AG04450 (cell line): ENCODE data around the gene TMEM202. TPM values are rescaled to one million over a fixed set of nuclear protein-coding genes. Genes with fewer than 3 reads are reported as not detected.
"Not testable (repeated sequence)": the region's sequence is repeated elsewhere in the genome, so short reads cannot be mapped to it uniquely, and the experiment has no call there.

Experiments used
- CTCF ChIA-PET: fragments of 300-600, 350-600 bp; formaldehyde crosslinking; extraction: SDS; loops from one replicate; lab custom pipeline; 2022; ENCODE audit warnings: antibody characterized with exemption, inconsistent platforms; lab: Charles Lee
- POLR2A ChIA-PET: fragments of 350-600 bp; formaldehyde crosslinking; extraction: SDS; loops from one replicate; lab custom pipeline; 2021; ENCODE audit warnings: antibody characterized with exemption, inconsistent platforms; lab: Yijun Ruan, JAX
- DNase-seq: peaks from one replicate; pipeline ENCODE4 v3.0.0-alpha.2; 2011; ENCODE audit warnings: low read depth, low spot score
- H3K27ac ChIP-seq: one replicate; pipeline ENCODE4 v1.5.1; 2012; ENCODE audit warnings: low read depth, low read length, control low read depth
- H3K27me3 ChIP-seq: one replicate; pipeline ENCODE4 v1.6.0; 2012; ENCODE audit warnings: low read length; ENCODE audit not compliant: control insufficient read depth, insufficient read depth
- H3K4me3 ChIP-seq: 2 replicates; pipeline ENCODE4 v1.5.1; 2011; ENCODE audit warnings: mild to moderate bottlenecking, low read depth, low read length, control low read depth
- H3K9me3 ChIP-seq: 2 replicates; pipeline ENCODE4 v1.5.1; 2012; ENCODE audit warnings: low read length; ENCODE audit not compliant: control insufficient read depth, insufficient read depth
- polyA plus RNA-seq: library from polyadenylated mRNA; depleted of rRNA; stranded (reverse); fragments of >200 nt; gene quantifications from 2 replicates; pipeline ENCODE4 v1.2.3, GENCODE V29; 2011
- TF ChIP-seq, protein P1 (sequence below): IDR thresholded peaks from 2 replicates; pipeline ENCODE4 v1.5.1; 2011; ENCODE audit warnings: low read depth, low read length, control low read depth, inconsistent platforms

The TMEM202 gene
- polyA plus RNA-seq, 1 experiment: not detected

DNA sequence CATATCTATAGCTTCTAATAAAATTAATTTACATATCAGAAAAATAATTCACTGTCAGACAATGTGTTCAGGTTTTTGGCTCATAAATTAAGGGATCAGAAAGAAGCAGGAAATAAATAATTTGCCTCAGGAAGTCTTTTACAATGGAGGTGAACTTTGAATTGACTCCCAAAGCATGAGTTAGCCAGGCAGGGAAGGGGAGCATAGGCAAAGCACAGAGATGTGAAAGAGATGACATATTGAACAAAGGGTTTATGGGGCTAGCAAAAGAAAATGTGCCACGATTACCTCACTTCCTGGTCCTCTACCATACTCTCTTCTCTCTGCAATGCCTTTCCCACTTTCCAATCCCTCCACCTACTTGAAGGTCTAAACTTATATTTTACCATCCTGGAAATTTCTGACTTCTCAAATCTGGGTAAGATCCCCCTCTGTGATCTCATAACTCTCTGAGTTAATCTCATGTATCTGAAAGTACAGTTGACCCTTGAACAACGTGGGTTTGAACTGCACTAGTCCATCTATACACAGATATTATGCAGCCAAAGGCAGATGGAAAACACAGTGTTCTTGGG is 18.2 kb upstream of the TMEM202 start:
- ChIA-PET POLR2A (interaction anchor here (0.6 kb wide), 1 partner anchor 66 kb away, joined by 8 read pairs; no protein-coding TSS in a partner anchor), CTCF (no interaction called here)
- no peak overlapping the region for H3K27ac ChIP-seq
- no peak for DNase-seq
- H3K27me3 ChIP-seq: peaks cover 26% of the 10 kb centered on the region
- H3K4me3 ChIP-seq: no peak overlapping the region
- peaks cover 3% of the 10 kb centered on the region; the same call in 1 of the 2 replicates for H3K9me3 ChIP-seq
- TF ChIP-seq, protein P1, sequence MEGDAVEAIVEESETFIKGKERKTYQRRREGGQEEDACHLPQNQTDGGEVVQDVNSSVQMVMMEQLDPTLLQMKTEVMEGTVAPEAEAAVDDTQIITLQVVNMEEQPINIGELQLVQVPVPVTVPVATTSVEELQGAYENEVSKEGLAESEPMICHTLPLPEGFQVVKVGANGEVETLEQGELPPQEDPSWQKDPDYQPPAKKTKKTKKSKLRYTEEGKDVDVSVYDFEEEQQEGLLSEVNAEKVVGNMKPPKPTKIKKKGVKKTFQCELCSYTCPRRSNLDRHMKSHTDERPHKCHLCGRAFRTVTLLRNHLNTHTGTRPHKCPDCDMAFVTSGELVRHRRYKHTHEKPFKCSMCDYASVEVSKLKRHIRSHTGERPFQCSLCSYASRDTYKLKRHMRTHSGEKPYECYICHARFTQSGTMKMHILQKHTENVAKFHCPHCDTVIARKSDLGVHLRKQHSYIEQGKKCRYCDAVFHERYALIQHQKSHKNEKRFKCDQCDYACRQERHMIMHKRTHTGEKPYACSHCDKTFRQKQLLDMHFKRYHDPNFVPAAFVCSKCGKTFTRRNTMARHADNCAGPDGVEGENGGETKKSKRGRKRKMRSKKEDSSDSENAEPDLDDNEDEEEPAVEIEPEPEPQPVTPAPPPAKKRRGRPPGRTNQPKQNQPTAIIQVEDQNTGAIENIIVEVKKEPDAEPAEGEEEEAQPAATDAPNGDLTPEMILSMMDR: no peak

DNA sequence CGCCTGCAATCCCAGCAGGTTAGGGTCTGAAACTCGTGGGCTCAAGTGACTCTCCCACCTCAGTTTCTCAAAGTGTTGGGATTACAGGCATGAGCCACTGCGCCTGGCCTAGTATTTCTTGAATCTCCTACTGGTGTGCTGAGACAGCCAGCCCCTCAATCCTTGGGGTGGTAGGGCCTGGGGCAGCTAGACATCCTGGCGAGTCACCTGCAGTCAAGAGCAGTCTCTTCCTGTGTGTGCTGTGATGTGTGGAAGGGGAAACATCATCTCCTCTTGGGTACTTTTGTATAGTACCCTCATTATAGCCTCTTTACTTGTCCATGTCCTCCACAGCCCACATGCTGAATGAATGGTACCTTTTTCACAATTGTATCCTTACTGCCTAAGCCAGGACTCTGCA is 17.4 kb upstream of the TMEM202 start:
- Histone ChIP-seq H3K9me3 (peaks cover under 1% of the 10 kb centered on the region; the same call in 1 of the 2 replicates), H3K27ac (no peak overlapping the region), H3K27me3 (peaks cover 32% of the 10 kb centered on the region), H3K4me3 (no peak overlapping the region)
- DNase-seq: no peak
- POLR2A ChIA-PET: no interaction called here
- TF ChIP-seq, protein P1: no peak
- CTCF ChIA-PET: no interaction called here

DNA sequence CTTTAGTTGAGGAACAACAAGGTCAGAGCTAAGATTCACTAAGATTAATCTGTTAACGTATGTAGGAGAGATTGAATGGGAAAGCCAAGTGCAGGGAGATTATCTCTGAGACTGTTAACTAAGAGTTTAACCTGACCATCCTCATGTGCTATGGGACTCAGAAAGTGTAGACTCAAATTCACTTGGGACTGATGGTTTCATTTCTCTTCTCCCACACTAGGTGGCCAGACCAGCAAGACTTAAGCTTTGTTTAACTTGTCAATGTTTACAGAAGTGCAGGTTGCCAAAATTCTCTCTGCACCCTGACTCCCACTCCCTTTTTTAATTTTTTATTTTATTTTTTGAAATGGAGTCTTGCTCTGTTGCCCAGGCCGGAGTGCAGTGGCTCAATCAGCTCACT is 16.0 kb upstream of the TMEM202 start:
- no peak for DNase-seq
- Histone ChIP-seq H3K27me3 (peaks cover 35% of the 10 kb centered on the region), H3K9me3 (no peaks in the 10 kb centered on the region), H3K27ac (no peak overlapping the region), H3K4me3 (no peak overlapping the region)
- ChIA-PET CTCF (interaction anchor here (0.8 to 1.5 kb wide), 2 partner anchors 70 to 218 kb away, joined by 3 to 5 read pairs; no protein-coding TSS in a partner anchor), POLR2A (no interaction called here)
- TF ChIP-seq, protein P1: peak; percentile 45

DNA sequence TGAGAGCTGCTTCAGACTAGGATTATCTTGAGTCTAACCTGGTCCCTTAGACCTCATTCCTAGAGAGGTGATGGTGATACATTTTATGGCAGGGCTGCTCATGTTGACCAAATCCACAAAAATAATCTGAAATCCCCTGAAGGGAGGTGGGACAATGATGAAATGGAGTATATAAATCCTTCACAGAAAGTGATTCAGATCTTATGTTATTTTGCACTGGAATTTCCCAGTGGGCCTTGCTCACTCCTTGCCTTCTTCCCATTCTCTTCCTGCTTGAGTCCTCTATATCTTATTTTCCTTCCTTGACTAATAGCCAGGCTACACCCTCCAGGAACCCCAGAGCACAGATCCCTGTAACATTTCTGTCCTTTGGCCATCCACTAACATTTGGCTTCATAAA is 10.4 kb upstream of the TMEM202 start:
- ChIA-PET CTCF (no interaction called here), POLR2A (no interaction called here)
- H3K27ac ChIP-seq: no peak overlapping the region
- no peak for DNase-seq
- H3K9me3 ChIP-seq: no peaks in the 10 kb centered on the region
- H3K4me3 ChIP-seq: no peak overlapping the region
- H3K27me3 ChIP-seq: peaks cover 45% of the 10 kb centered on the region
- TF ChIP-seq, protein P1: no peak

DNA sequence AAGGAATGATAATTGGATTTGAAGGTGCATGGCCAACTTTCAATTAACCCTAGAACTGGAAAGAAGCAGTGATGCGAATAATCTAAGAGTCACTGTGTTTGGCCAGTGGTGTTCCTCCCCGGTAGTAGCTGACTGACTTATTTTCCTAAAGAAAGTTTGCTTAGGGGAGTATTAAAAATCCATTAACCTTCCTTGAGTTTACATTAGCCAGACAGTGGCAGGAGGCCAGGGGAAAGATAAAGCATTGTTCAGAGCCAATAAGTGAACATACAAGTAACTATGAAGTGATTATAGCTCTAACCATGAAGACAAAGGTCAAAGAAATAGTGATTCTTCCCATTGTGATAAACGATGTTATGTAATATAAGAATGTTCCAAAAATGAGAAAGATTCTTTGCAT is 8.9 kb upstream of the TMEM202 start:
- peaks cover 31% of the 10 kb centered on the region for H3K27me3 ChIP-seq
- H3K9me3 ChIP-seq: no peaks in the 10 kb centered on the region
- TF ChIP-seq, protein P1: no peak
- POLR2A ChIA-PET: no interaction called here
- no peak for DNase-seq
- no peak overlapping the region for H3K4me3 ChIP-seq
- H3K27ac ChIP-seq: no peak overlapping the region
- CTCF ChIA-PET: interaction anchor here (0.8 kb wide), 1 partner anchor 65 kb away, joined by 4 read pairs; no protein-coding TSS in a partner anchor

DNA sequence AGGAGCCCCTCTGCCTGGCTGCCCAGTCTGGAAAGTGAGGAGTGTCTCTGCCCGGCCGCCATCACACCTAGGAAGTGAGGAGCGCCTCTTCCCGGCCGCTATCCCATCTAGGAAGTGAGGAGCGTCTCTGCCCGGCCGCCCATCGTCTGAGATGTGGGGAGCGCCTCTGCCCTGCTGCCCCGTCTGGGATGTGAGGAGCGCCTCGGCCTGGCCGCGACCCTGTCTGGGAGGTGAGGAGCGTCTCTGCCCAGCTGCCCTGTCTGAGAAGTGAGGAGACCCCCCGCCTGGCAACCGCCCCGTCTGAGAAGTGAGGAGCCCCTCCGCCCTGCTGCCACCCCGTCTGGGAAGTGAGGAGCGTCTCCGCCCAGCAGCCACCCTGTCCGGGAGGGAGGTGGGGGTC is 1.8 kb upstream of the TMEM202 start:
- DNase-seq, POLR2A ChIA-PET, CTCF ChIA-PET: not testable (repeated sequence)

More for the DNA sequence above, 1.8 kb upstream of the TMEM202 start:
- peaks cover 18% of the 10 kb centered on the region for H3K27me3 ChIP-seq
- H3K4me3 ChIP-seq, H3K9me3 ChIP-seq, H3K27ac ChIP-seq: not testable (repeated sequence)
